NCI-H1436 treated with DMSO at 0.1 percent for 48 hours (cell line): ENCODE measurements around the gene ENTPD1.
"Not testable (repeated sequence)": the region's sequence is repeated elsewhere in the genome, so short reads cannot be mapped to it uniquely, and the experiment has no call there.

Source experiments
- DNase-seq: peaks from one replicate; lab custom pipeline; 2025; lab: John Stamatoyannopoulos, UW

The ENTPD1 gene

GRCh38 chr10:95795602-95796001, 39.6 kb downstream of the ENTPD1 start:
- DNase-seq, result no peak

- no peak for DNase-seq
These were observed 40.5 kb downstream of the ENTPD1 start for GRCh38 chr10:95796504-95796903.

GRCh38 chr10:95798096-95798855, 42.3 kb downstream of the ENTPD1 start:
- no peak for DNase-seq

- not testable (repeated sequence) for DNase-seq
These were observed 44.3 kb downstream of the ENTPD1 start for GRCh38 chr10:95800286-95800685.

- not testable (repeated sequence) for DNase-seq
These were observed 50.9 kb downstream of the ENTPD1 start for GRCh38 chr10:95806687-95807380.

- not testable (repeated sequence) for DNase-seq
These were observed 52.8 kb downstream of the ENTPD1 start for GRCh38 chr10:95808705-95809308.

- no peak for DNase-seq
These were observed 53.6 kb downstream of the ENTPD1 start for GRCh38 chr10:95809370-95810197.

- DNase-seq, result no peak
These were observed 54.4 kb downstream of the ENTPD1 start for GRCh38 chr10:95810198-95810976.

GRCh38 chr10:95813054-95813685, 57.2 kb downstream of the ENTPD1 start:
- no peak for DNase-seq

- DNase-seq, result no peak
These were observed 58.2 kb downstream of the ENTPD1 start for GRCh38 chr10:95814011-95814727.

- DNase-seq, result no peak
These were observed 59.2 kb downstream of the ENTPD1 start for GRCh38 chr10:95815133-95815532.

GRCh38 chr10:95815701-95816240, 59.8 kb downstream of the ENTPD1 start:
- no peak for DNase-seq

GRCh38 chr10:95818010-95818409, 62.0 kb downstream of the ENTPD1 start:
- no peak for DNase-seq

GRCh38 chr10:95818668-95819067, 62.7 kb downstream of the ENTPD1 start:
- no peak for DNase-seq

- no peak for DNase-seq
These were observed 63.8 kb downstream of the ENTPD1 start for GRCh38 chr10:95819620-95820329.

GRCh38 chr10:95820363-95820762, 64.4 kb downstream of the ENTPD1 start:
- DNase-seq, result no peak

GRCh38 chr10:95821720-95822119, 65.8 kb downstream of the ENTPD1 start:
- DNase-seq, result no peak

- DNase-seq, result no peak
These were observed 74.1 kb downstream of the ENTPD1 start for GRCh38 chr10:95830044-95830443.

- DNase-seq, result no peak
These were observed 75.1 kb downstream of the ENTPD1 start for GRCh38 chr10:95831076-95831475.
